A673 (cell line): Measurements from ENCODE around the gene USH1G.

Experiments used
- EZH2 ChIP-seq: fragments of 200-600 bp; sonication (generic); IDR thresholded peaks from 2 replicates; pipeline ENCODE4 v1.6.1; 2017; ENCODE audit warnings: borderline replicate concordance, low read depth, mild to moderate bottlenecking, mixed read lengths, antibody characterized with exemption, low read length; ENCODE audit not compliant: poor library complexity, severe bottlenecking
- TF ChIP-seq, protein P1 (sequence below): fragments of 300-800, 200-600 bp; sonication (generic); conservative IDR thresholded peaks from 2 replicates; pipeline ENCODE4 v1.5.1; 2017; ENCODE audit warnings: low read depth, mild to moderate bottlenecking, antibody characterized with exemption, low read length, moderate library complexity, mixed read lengths

DNA sequence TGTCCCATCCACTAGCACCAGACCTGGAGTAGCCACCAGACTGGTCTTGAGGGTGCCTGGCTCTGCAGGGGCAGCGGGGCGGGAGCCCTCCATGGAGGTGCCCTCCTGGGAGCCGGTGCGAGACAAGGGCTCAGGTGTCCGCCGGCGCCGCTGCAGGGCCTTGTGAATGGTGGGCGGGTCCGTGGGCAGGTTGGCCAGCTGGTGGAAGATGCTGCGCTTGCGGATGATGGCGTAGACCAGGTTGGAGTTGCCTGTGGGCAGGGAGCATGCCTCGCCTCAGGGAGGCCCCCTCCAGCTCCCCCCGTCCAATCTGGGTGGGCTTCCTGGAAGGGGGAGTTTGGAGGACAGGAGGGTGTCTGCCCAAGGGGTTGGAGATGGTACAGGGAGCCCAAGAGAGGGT lies 31.1 kb upstream of the USH1G start:
- TF ChIP-seq EZH2: no peak
- TF ChIP-seq, protein P1, sequence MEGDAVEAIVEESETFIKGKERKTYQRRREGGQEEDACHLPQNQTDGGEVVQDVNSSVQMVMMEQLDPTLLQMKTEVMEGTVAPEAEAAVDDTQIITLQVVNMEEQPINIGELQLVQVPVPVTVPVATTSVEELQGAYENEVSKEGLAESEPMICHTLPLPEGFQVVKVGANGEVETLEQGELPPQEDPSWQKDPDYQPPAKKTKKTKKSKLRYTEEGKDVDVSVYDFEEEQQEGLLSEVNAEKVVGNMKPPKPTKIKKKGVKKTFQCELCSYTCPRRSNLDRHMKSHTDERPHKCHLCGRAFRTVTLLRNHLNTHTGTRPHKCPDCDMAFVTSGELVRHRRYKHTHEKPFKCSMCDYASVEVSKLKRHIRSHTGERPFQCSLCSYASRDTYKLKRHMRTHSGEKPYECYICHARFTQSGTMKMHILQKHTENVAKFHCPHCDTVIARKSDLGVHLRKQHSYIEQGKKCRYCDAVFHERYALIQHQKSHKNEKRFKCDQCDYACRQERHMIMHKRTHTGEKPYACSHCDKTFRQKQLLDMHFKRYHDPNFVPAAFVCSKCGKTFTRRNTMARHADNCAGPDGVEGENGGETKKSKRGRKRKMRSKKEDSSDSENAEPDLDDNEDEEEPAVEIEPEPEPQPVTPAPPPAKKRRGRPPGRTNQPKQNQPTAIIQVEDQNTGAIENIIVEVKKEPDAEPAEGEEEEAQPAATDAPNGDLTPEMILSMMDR: no peak
